HCT116 (cell line): ENCODE measurements around the gene RBM8A. TPM values are rescaled to one million over a fixed set of nuclear protein-coding genes. Genes with fewer than 3 reads are reported as not detected.

Experiments used
- ATAC-seq: fragments of 200-7000 bp; cut with Tn5 transposase; 2 replicates; pipeline ENCODE4 v1.9.1; 2020; ENCODE audit warnings: mild to moderate bottlenecking, moderate library complexity
- BruUV-seq: library from RNA; stranded (reverse); fragments of 400-500 nt; replicated peaks from 2 replicates; lab custom pipeline; 2021; lab: Mats Ljungman, UMichigan
- CTCF ChIA-PET: fragments of 300-600 bp; sonication (Branson Sonifier 250); formaldehyde crosslinking; loops from one replicate; lab custom pipeline; 2021; ENCODE audit warnings: antibody characterized with exemption; lab: Charles Lee
- POLR2A ChIA-PET: fragments of 300-600, 350-600 bp; sonication (Branson Sonifier 250); formaldehyde crosslinking; loops from one replicate; lab custom pipeline; 2021; ENCODE audit warnings: antibody characterized with exemption; lab: Charles Lee
- RAD21 ChIA-PET, 2 experiments: fragments of 300-600 bp; sonication (Branson Sonifier 250); formaldehyde crosslinking; loops; one replicate each; lab custom pipeline; 2023; ENCODE audit warnings: low total read pairs in 2 of 2; ENCODE audit not compliant: uncharacterized antibody in 2 of 2, unreplicated experiment in 2 of 2, low non-redundant PET in 1 of 2; lab: Charles Lee
- DNase-seq: peaks from one replicate; pipeline ENCODE4 v3.0.0-alpha.2; 2010; ENCODE audit warnings: low read depth, low spot score
- H2AFZ ChIP-seq: fragments of 200-600 bp; shearing (Covaris generic), sonication (generic); 2 replicates; pipeline ENCODE4 v1.6.1; 2017; ENCODE audit warnings: low read depth, mixed run types, mixed read lengths, antibody characterized with exemption, low read length; ENCODE audit not compliant: poor library complexity, severe bottlenecking
- H3K27ac ChIP-seq: 2 replicates; pipeline ENCODE4 v1.5.1; 2012; ENCODE audit warnings: low read depth, low read length
- H3K27me3 ChIP-seq: fragments of 200-600 bp; sonication (generic); 2 replicates; pipeline ENCODE4 v1.6.1; 2016; ENCODE audit warnings: mixed run types, low read length, mixed read lengths; ENCODE audit not compliant: insufficient read depth
- H3K36me3 ChIP-seq, 2 experiments: fragments of 200-500 bp in 1 of 2; fragments of 200-600 bp in 1 of 2; sonication (Bioruptor generic) in 1 of 2; sonication (generic) in 1 of 2; 2 replicates each; pipeline versions ENCODE4 v1.5.1 to v1.6.1; 2014 to 2016; ENCODE audit warnings: low read length in 2 of 2, inconsistent platforms in 1 of 2, mixed read lengths in 1 of 2, mixed run types in 1 of 2; ENCODE audit not compliant: insufficient read depth in 2 of 2, control insufficient read depth in 1 of 2
- H3K4me1 ChIP-seq, 2 experiments: fragments of 200-600 bp in 1 of 2; sonication (generic) in 1 of 2; 2 replicates each; pipeline versions ENCODE4 v1.5.1 to v1.6.1; 2012 to 2017; ENCODE audit warnings: low read length in 2 of 2, inconsistent platforms in 1 of 2, mild to moderate bottlenecking in 1 of 2, mixed read lengths in 1 of 2, mixed run types in 1 of 2, moderate library complexity in 1 of 2; ENCODE audit not compliant: insufficient read depth in 2 of 2, control insufficient read depth in 1 of 2
- H3K4me2 ChIP-seq: fragments of 200-600 bp; sonication (generic); 2 replicates; pipeline ENCODE4 v1.6.1; 2017; ENCODE audit warnings: mixed run types, low read length, mixed read lengths
- H3K4me3 ChIP-seq, 2 experiments: fragments of 200-600 bp in 1 of 2; sonication (generic) in 1 of 2; replicated peaks in 1 of 2; 2 replicates each; pipeline ENCODE4 v1.5.1; 2011 to 2016; ENCODE audit warnings: low read length in 2 of 2, control low read depth in 1 of 2, low read depth in 1 of 2, mild to moderate bottlenecking in 1 of 2, mixed read lengths in 1 of 2, mixed run types in 1 of 2
- H3K79me2 ChIP-seq: fragments of 200-600 bp; sonication (generic); 2 replicates; pipeline ENCODE4 v1.6.1; 2017; ENCODE audit warnings: mild to moderate bottlenecking, mixed run types, low read length, moderate library complexity, mixed read lengths; ENCODE audit not compliant: insufficient read depth
- H3K9ac ChIP-seq: fragments of 200-600 bp; sonication (generic); 2 replicates; pipeline ENCODE4 v1.6.1; 2016; ENCODE audit warnings: low read length, mixed read lengths
- H3K9me2 ChIP-seq: fragments of 200-600 bp; sonication (generic), shearing (Covaris generic); 2 replicates; pipeline ENCODE4 v1.6.1; 2017; ENCODE audit warnings: mixed run types, mild to moderate bottlenecking, moderate library complexity; ENCODE audit not compliant: insufficient read depth
- H3K9me3 ChIP-seq, 2 experiments: fragments of 200-500 bp in 1 of 2; fragments of 200-600 bp in 1 of 2; sonication (Bioruptor generic) in 1 of 2; sonication (generic) in 1 of 2; 2 replicates each; pipeline ENCODE4 v1.6.1; 2014 to 2017; ENCODE audit warnings: low read length in 2 of 2, mixed read lengths in 2 of 2, inconsistent platforms in 1 of 2, low read depth in 1 of 2, mild to moderate bottlenecking in 1 of 2, mixed run types in 1 of 2, moderate library complexity in 1 of 2; ENCODE audit not compliant: control insufficient read depth in 1 of 2, insufficient read depth in 1 of 2
- H4K20me1 ChIP-seq: fragments of 200-600 bp; sonication (generic), shearing (Covaris generic); 2 replicates; pipeline ENCODE4 v1.6.1; 2017; ENCODE audit warnings: mixed run types, mild to moderate bottlenecking, moderate library complexity; ENCODE audit not compliant: insufficient read depth
- CTCF ChIP-seq, 3 experiments: fragments of 200-600 bp in 1 of 3; sonication (generic) in 1 of 3; IDR thresholded peaks in 2 of 3; conservative IDR thresholded peaks in 1 of 3; 2 replicates each; pipeline ENCODE4 v1.5.1; 2012 to 2017; ENCODE audit warnings: low read depth in 2 of 3, low read length in 2 of 3, antibody characterized with exemption in 1 of 3, borderline replicate concordance in 1 of 3, control low read depth in 1 of 3, mild to moderate bottlenecking in 1 of 3, mixed read lengths in 1 of 3, mixed run types in 1 of 3, moderate library complexity in 1 of 3; ENCODE audit not compliant: insufficient read depth in 1 of 3
- EGR1 ChIP-seq: IDR thresholded peaks from 2 replicates; pipeline ENCODE4 v1.6.1; 2012; ENCODE audit warnings: low read depth
- FOSL1 ChIP-seq: IDR thresholded peaks from 2 replicates; pipeline ENCODE4 v1.6.1; 2012; ENCODE audit warnings: low read depth
- JUND ChIP-seq: IDR thresholded peaks from 2 replicates; pipeline ENCODE4 v1.6.1; 2012
- POLR2A ChIP-seq: IDR thresholded peaks from 2 replicates; pipeline ENCODE4 v1.7.0; 2011; ENCODE audit warnings: borderline replicate concordance; ENCODE audit not compliant: insufficient read depth, insufficient read length; ENCODE audit errors: extremely low read depth
- REST ChIP-seq: IDR thresholded peaks from 2 replicates; pipeline ENCODE4 v1.6.1; 2012; ENCODE audit warnings: low read depth
- SP1 ChIP-seq: IDR thresholded peaks from 2 replicates; pipeline ENCODE4 v1.6.1; 2012; ENCODE audit warnings: low read depth
- SRF ChIP-seq: IDR thresholded peaks from 2 replicates; pipeline ENCODE4 v1.6.1; 2012; ENCODE audit warnings: low read depth
- TCF7L2 ChIP-seq: IDR thresholded peaks from 2 replicates; pipeline ENCODE4 v1.7.0; 2011; ENCODE audit warnings: borderline replicate concordance, inconsistent platforms; ENCODE audit not compliant: insufficient read depth, insufficient read length; ENCODE audit errors: extremely low read depth
- YY1 ChIP-seq: IDR thresholded peaks from 2 replicates; pipeline ENCODE4 v1.6.1; 2011; ENCODE audit warnings: low read length, low read depth, moderate library complexity, mild to moderate bottlenecking; ENCODE audit not compliant: insufficient replicate concordance; ENCODE audit errors: extremely low read depth
- intact Hi-C: fragments of 100-400 bp; cut with micrococcal nuclease; formaldehyde crosslinking; loops from 2 replicates; pipeline ENCODE4 v1.10.0; 2022
- total RNA-seq: library from RNA; stranded (reverse); gene quantifications from one replicate; pipeline ENCODE4 v1.2.1, GENCODE V29; 2021; ENCODE audit not compliant: unreplicated experiment

The RBM8A gene
- total RNA-seq, 1 experiment from 2014 or later = 195 TPM

GRCh38 chr1:145889722-145890121, 37.6 kb downstream of the RBM8A start:
- ATAC-seq (no peak), DNase-seq (no peak)
- intact Hi-C loops = loop anchor here (5.0 kb wide), 1 partner anchor 88 kb away; no protein-coding TSS in a partner anchor
- Histone ChIP-seq H3K9me2 (no peaks in the 10 kb centered on the region), H3K27ac (no peak overlapping the region), H3K79me2 (no peaks in the 10 kb centered on the region), H3K9ac (no peak overlapping the region), H3K36me3 (no peaks in the 10 kb centered on the region), H3K27me3 (peaks cover 4% of the 10 kb centered on the region; the same call in 1 of the 2 replicates), H4K20me1 (no peaks in the 10 kb centered on the region), H3K4me2 (no peak overlapping the region), H3K4me3 (no peak overlapping the region), H3K4me1 (peaks cover 29 to 51% of the 10 kb centered on the region in 2 experiments), H2AFZ (no peak overlapping the region), H3K9me3 (no peaks in the 10 kb centered on the region)
- POLR2A ChIA-PET = interaction anchor here (1.2 kb wide), 1 partner anchor 44 kb away, joined by 3 read pairs; the partner anchor contains the start of gene NUDT17
- CTCF ChIA-PET = interaction anchor here (3.3 kb wide), 1 partner anchor 32 kb away, joined by 36 read pairs; the partner anchor contains the start of gene PIAS3
- TF ChIP-seq SP1 = no peak
- no peak for TF ChIP-seq FOSL1
- no peak for TF ChIP-seq EGR1
- no peak for TF ChIP-seq SRF
- TF ChIP-seq REST = no peak
- no peak for TF ChIP-seq POLR2A
- no peak for TF ChIP-seq JUND
- TF ChIP-seq YY1 = no peak
- no peak for TF ChIP-seq TCF7L2
- no peak for TF ChIP-seq CTCF (IDR thresholded peaks at IDR 0.05 in 2 of 3, conservative IDR thresholded peaks at IDR 0.05 in 1 of 3; ENCODE audit: borderline replicate concordance in 1 of 3, insufficient read depth in 1 of 3, low read depth in 2 of 3, low read length in 2 of 3)
- BruUV-seq = no TSS peak
- RAD21 ChIA-PET = no interaction called here
